HG03342 (cell line): Measurements from ENCODE around the gene PPHLN1.

Experiments used
- ATAC-seq: cut with Tn5 transposase; IDR thresholded peaks from one replicate; pipeline ENCODE4 v1.9.1; 2021; ENCODE audit warnings: mild to moderate bottlenecking, moderate library complexity; ENCODE audit not compliant: unreplicated experiment

PPHLN1 gene

DNA sequence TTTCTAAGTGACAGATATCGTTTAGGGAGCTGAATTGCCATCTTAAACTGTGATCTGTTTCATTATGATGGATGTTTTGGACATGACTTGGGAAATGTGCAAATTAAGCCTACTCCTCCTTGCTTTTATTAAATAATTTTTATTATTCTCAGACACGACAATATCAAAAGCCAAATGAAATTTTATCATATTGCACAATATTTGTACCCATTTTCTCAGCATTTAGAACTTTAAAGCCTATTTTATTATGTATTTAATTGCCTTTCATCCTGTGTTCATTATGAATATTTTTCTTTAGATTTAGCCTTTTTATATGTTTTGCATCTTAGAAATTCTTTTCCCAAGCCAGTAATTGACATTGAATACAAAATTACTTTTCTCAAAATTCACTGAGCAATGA is 102.9 kb downstream of the PPHLN1 start:
- no peak for ATAC-seq

GRCh38 chr12:42432517-42433140 is 106.7 kb downstream of the PPHLN1 start:
- ATAC-seq: no peak

GRCh38 chr12:42440608-42441007 is 114.6 kb downstream of the PPHLN1 start:
- no peak for ATAC-seq

GRCh38 chr12:42442311-42442759 is 116.4 kb downstream of the PPHLN1 start:
- no peak for ATAC-seq

DNA sequence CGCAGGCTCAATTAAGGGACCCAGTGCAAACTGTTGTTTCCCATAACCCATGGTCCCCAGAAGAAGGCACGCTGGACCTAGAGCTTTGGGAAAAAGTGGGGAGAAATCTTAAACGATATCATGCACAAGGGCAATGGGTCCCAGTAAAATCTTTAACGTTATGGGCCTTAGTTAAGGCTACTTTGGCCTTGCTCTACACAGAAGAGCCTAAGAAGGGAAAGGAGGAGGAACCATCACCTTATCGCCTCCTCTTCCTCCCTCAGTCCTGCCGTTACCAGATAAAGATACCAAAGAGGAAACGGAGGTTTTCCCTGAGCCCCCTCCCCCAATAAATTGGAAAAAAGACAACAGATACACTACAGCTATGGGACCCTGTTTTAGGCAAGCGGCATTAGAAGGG is 116.9 kb downstream of the PPHLN1 start:
- no peak for ATAC-seq

- ATAC-seq: no peak
Observed at GRCh38 chr12:42444192-42444943, 118.4 kb downstream of the PPHLN1 start.

- ATAC-seq: no peak
Observed at GRCh38 chr12:42445891-42446290, 119.9 kb downstream of the PPHLN1 start.

DNA sequence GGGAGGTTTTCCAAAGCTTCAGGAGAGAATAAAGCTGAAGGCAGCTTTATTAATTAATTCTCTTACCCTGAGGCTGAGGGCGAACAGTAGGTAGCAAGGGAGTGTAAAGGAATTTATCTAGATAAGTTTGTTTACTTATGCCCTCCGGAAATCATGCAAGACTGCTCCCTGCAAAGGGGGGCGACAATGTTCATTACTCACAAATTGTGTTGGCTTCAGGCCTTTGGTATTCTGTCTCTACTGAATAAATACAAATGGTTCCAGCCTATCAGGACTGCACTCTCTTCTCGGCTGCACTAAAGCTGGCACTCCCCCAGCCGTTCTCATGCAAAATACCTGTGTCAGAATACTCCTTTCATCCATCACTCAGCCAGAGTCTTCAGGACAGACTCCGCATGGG is 120.8 kb downstream of the PPHLN1 start:
- ATAC-seq: no peak

GRCh38 chr12:42447371-42447786 is 121.4 kb downstream of the PPHLN1 start:
- ATAC-seq: no peak

GRCh38 chr12:42448841-42449240 is 122.9 kb downstream of the PPHLN1 start:
- ATAC-seq: no peak

GRCh38 chr12:42450248-42450647 is 124.3 kb downstream of the PPHLN1 start:
- ATAC-seq: no peak

DNA sequence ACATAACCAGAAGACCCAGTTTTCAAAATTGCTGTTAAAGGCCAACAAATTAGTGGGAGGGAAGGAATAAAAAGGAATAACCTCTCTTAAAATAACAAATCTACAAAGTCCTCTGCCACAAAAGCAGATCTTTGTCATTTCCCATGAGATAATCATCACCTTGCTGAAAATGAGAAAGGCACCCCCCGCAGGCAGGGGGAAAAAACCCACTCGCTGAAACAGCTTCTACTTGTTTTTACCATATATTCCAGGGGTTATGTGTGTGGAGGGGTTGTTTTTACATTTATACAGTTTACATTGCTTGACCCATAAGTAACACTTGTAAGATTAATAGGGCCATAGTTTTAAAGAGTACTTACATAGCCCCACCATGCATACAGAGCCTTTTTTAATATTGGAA is 132.6 kb downstream of the PPHLN1 start:
- no peak for ATAC-seq

DNA sequence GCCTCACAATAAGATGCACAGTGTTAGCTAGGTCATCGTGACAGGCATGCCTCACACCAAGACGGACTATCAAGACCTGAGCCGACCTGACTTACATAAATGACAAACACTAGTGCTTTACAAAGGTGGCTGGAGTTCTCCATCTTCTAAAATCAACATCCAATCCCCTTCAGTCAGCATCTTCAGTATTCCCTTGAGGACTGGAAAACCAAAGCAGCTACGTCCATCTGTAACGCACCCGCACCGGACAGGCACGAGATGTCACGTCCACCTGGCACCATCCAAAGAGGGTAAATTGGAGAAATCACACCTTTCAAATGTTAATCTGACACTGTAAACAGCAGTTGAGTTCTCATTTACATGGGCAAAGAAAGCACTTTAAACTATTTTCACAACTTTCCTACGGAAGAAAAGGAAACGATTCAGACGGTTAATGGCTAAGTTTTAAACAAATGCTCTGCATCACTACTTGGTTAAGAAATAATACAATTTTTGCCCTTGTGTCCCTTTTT is 133.4 kb downstream of the PPHLN1 start:
- no peak for ATAC-seq

GRCh38 chr12:42462486-42462885 is 136.5 kb downstream of the PPHLN1 start:
- no peak for ATAC-seq

- no peak for ATAC-seq
Observed at GRCh38 chr12:42463671-42464070, 137.7 kb downstream of the PPHLN1 start.

DNA sequence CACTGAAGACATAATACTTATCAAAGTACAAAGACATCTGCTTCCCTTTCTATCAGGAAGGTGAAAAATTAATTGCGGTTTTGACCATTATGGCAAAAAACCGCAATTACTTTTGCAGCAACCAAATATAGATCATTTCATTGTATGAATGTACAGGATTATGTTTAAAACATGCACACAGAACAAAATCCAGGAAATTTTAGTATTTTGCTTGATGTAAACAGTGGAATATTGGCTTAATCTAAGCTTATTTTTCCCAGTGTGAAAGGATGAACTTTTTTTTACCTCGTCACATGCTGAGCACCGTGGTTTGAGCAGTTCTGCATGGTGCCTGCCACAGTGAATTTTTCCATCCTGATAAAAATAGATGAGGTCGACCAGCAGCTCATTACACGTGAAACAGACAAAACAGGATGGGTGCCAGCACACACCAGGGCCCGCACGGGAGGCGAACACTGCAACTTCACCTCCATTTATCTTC is 142.4 kb downstream of the PPHLN1 start:
- ATAC-seq: no peak

DNA sequence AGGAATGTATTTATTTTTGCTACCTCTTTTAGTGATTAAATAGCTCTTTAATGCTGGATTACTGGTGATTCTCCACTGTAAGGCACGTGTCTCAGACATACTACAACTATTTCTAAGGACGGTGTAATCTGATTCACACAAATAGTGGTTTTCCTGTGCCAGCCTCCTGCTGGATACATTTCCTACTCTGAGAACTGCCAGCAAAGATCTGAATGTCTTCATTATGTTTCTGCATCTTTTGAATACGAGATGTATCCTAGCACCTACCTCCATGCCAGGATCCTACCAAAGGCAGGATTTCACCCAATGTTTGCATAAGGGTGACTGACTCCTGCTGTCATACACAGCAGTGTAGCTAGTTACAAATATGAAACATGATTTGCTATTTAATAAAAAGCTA is 143.0 kb downstream of the PPHLN1 start:
- ATAC-seq: peak; percentile 2

GRCh38 chr12:42469355-42470175 is 143.6 kb downstream of the PPHLN1 start:
- peak; percentile 98 for ATAC-seq

- ATAC-seq: no peak
Observed at GRCh38 chr12:42472376-42472775, 146.4 kb downstream of the PPHLN1 start.

- ATAC-seq: no peak
Observed at GRCh38 chr12:42473130-42473529, 147.2 kb downstream of the PPHLN1 start.

- no peak for ATAC-seq
Observed at GRCh38 chr12:42473561-42473960, 147.6 kb downstream of the PPHLN1 start.
